H1 (cell line): ENCODE measurements around the gene MOB3B. TPM values are rescaled to one million over a fixed set of nuclear protein-coding genes. Genes with fewer than 3 reads are reported as not detected.

Source experiments
- CTCF ChIA-PET: fragments of 300-600 bp; sonication (Branson Sonifier 250); formaldehyde crosslinking; loops from one replicate; lab custom pipeline; 2021; ENCODE audit not compliant: partially characterized antibody; lab: Charles Lee
- POLR2A ChIA-PET: fragments of 300-600 bp; sonication (Branson Sonifier 250); formaldehyde crosslinking; loops from one replicate; lab custom pipeline; 2021; ENCODE audit warnings: inconsistent platforms; ENCODE audit not compliant: partially characterized antibody; lab: Charles Lee
- DNase-seq, 2 experiments: peaks; one replicate each; pipeline versions ENCODE4 v3.0.0 to v3.0.0-alpha.2; 2010 to 2022; ENCODE audit warnings: low spot score in 2 of 2, low read depth in 1 of 2, mixed read lengths in 1 of 2
- FAIRE-seq: peaks from 2 replicates; lab custom pipeline; 2011; peaks lifted over from hg19 to GRCh38; lab: Jason Lieb, UNC
- H2AFZ ChIP-seq: 2 replicates; pipeline ENCODE4 v1.8.1; 2012; ENCODE audit warnings: low read length, inconsistent platforms
- H2AK5ac ChIP-seq: 2 replicates; pipeline ENCODE4 v1.6.1; 2013; ENCODE audit warnings: low read depth, low read length
- H2BK120ac ChIP-seq: replicated peaks from 2 replicates; pipeline ENCODE3; 2013; ENCODE audit warnings: low read depth, low read length, inconsistent platforms
- H2BK12ac ChIP-seq: 2 replicates; pipeline ENCODE4 v1.6.1; 2013; ENCODE audit warnings: low read depth, low read length
- H2BK15ac ChIP-seq: 2 replicates; pipeline ENCODE4 v1.6.1; 2013; ENCODE audit warnings: low read length
- H2BK20ac ChIP-seq: 2 replicates; pipeline ENCODE4 v1.6.1; 2013; ENCODE audit warnings: low read length
- H2BK5ac ChIP-seq: 2 replicates; pipeline ENCODE4 v1.6.1; 2013; ENCODE audit warnings: low read depth, low read length
- H3K14ac ChIP-seq: 2 replicates; pipeline ENCODE4 v1.6.1; 2013; ENCODE audit warnings: inconsistent platforms; ENCODE audit not compliant: insufficient read length
- H3K18ac ChIP-seq: 2 replicates; pipeline ENCODE4 v1.6.1; 2013; ENCODE audit warnings: low read length; ENCODE audit errors: extremely low read depth
- H3K23ac ChIP-seq: 2 replicates; pipeline ENCODE4 v1.6.1; 2013; ENCODE audit warnings: inconsistent platforms; ENCODE audit not compliant: insufficient read length
- H3K23me2 ChIP-seq: 2 replicates; pipeline ENCODE4 v1.6.1; 2013; ENCODE audit warnings: low read depth, low read length
- H3K27ac ChIP-seq: 2 replicates; pipeline ENCODE4 v1.6.1; 2011; ENCODE audit warnings: low read depth, low read length, inconsistent platforms
- H3K27me3 ChIP-seq, 4 experiments: replicated peaks in 1 of 4; 1 replicate in 1 of 4; 2 replicates in 3 of 4; pipeline versions ENCODE4 v1.6.1 to v1.8.1; 2011 to 2013; ENCODE audit warnings: low read length in 3 of 4, mild to moderate bottlenecking in 3 of 4, inconsistent platforms in 2 of 4, mixed read lengths in 2 of 4, moderate library complexity in 1 of 4; ENCODE audit not compliant: control insufficient read depth in 3 of 4, insufficient read depth in 3 of 4; ENCODE audit errors: extremely low read depth in 1 of 4
- H3K36me3 ChIP-seq, 4 experiments: 2 replicates each; pipeline versions ENCODE4 v1.6.1 to v1.8.1; 2011 to 2013; ENCODE audit warnings: mild to moderate bottlenecking in 4 of 4, low read length in 3 of 4, moderate library complexity in 2 of 4, control low read depth in 1 of 4, inconsistent platforms in 1 of 4; ENCODE audit not compliant: insufficient read depth in 4 of 4, control insufficient read depth in 2 of 4
- H3K4ac ChIP-seq: replicated peaks from 2 replicates; pipeline ENCODE3; 2013; ENCODE audit warnings: low read length, low read depth, mixed read lengths, inconsistent platforms; ENCODE audit not compliant: insufficient read length
- H3K4me1 ChIP-seq, 4 experiments: replicated peaks in 1 of 4; 1 replicate in 1 of 4; 2 replicates in 3 of 4; pipeline versions ENCODE4 v1.6.1 to v1.8.1; 2011 to 2013; ENCODE audit warnings: low read length in 3 of 4, inconsistent platforms in 2 of 4, mixed read lengths in 1 of 4; ENCODE audit not compliant: insufficient read depth in 4 of 4, control insufficient read depth in 3 of 4
- H3K4me2 ChIP-seq, 2 experiments: 2 replicates each; pipeline versions ENCODE4 v1.6.1 to v1.8.1; 2011 to 2013; ENCODE audit warnings: low read depth in 2 of 2, low read length in 2 of 2, control low read depth in 1 of 2, inconsistent platforms in 1 of 2, mild to moderate bottlenecking in 1 of 2; ENCODE audit not compliant: insufficient read depth in 1 of 2
- H3K4me3 ChIP-seq, 4 experiments: fragments of 200-600, 300-600 bp in 1 of 4; sonication (generic), shearing (Covaris generic), sonication (Bioruptor Twin) in 1 of 4; 2 replicates each; pipeline versions ENCODE4 v1.5.1 to v1.8.1; 2011 to 2016; ENCODE audit warnings: low read length in 4 of 4, low read depth in 3 of 4, control low read depth in 2 of 4, inconsistent platforms in 2 of 4, mild to moderate bottlenecking in 2 of 4, mixed read lengths in 1 of 4, moderate library complexity in 1 of 4; ENCODE audit not compliant: insufficient read depth in 2 of 4; ENCODE audit errors: extremely low read depth in 1 of 4
- H3K56ac ChIP-seq: replicated peaks from 2 replicates; pipeline ENCODE3; 2013; ENCODE audit warnings: low read depth, mild to moderate bottlenecking, mixed read lengths, low read length, inconsistent platforms; ENCODE audit not compliant: insufficient read length
- H3K79me1 ChIP-seq: 2 replicates; pipeline ENCODE4 v1.6.1; 2013; ENCODE audit warnings: low read depth, low read length, control low read depth
- H3K79me2 ChIP-seq, 2 experiments: 2 replicates each; pipeline versions ENCODE4 v1.6.1 to v1.8.1; 2012 to 2013; ENCODE audit warnings: low read length in 2 of 2, mild to moderate bottlenecking in 2 of 2, inconsistent platforms in 1 of 2; ENCODE audit not compliant: insufficient read depth in 2 of 2, control insufficient read depth in 1 of 2
- H3K9ac ChIP-seq, 4 experiments: replicated peaks in 1 of 4; 1 replicate in 1 of 4; 2 replicates in 3 of 4; pipeline versions ENCODE4 v1.6.1 to v1.8.1; 2011 to 2013; ENCODE audit warnings: low read depth in 3 of 4, low read length in 3 of 4, control low read depth in 2 of 4, mild to moderate bottlenecking in 2 of 4, moderate library complexity in 2 of 4, inconsistent platforms in 1 of 4; ENCODE audit errors: extremely low read depth in 1 of 4
- H3K9me3 ChIP-seq, 2 experiments: 2 replicates each; pipeline versions ENCODE4 v1.6.1 to v1.8.1; 2012 to 2013; ENCODE audit warnings: mild to moderate bottlenecking in 2 of 2, moderate library complexity in 2 of 2, control low read depth in 1 of 2, inconsistent platforms in 1 of 2, low read depth in 1 of 2, low read length in 1 of 2, mixed read lengths in 1 of 2; ENCODE audit not compliant: insufficient read depth in 2 of 2
- H4K20me1 ChIP-seq, 2 experiments: replicated peaks in 1 of 2; 2 replicates each; pipeline versions ENCODE3 to v1.8.1; 2011 to 2013; ENCODE audit warnings: inconsistent platforms in 2 of 2, low read length in 2 of 2, mild to moderate bottlenecking in 1 of 2; ENCODE audit not compliant: insufficient read depth in 2 of 2, control insufficient read depth in 1 of 2
- H4K5ac ChIP-seq: 2 replicates; pipeline ENCODE4 v1.6.1; 2013; ENCODE audit warnings: low read length, low read depth, mixed read lengths, inconsistent platforms; ENCODE audit not compliant: insufficient read length
- H4K8ac ChIP-seq: 2 replicates; pipeline ENCODE4 v1.8.0; 2013; ENCODE audit warnings: mild to moderate bottlenecking, moderate library complexity, low read length, inconsistent platforms; ENCODE audit not compliant: insufficient read depth; ENCODE audit errors: extremely low read depth
- H4K91ac ChIP-seq: replicated peaks from 2 replicates; pipeline ENCODE3; 2013; ENCODE audit warnings: low read length, mixed read lengths, inconsistent platforms; ENCODE audit not compliant: insufficient read length
- ATF2 ChIP-seq: IDR thresholded peaks from 2 replicates; pipeline ENCODE4 v1.6.1; 2012; ENCODE audit warnings: low read length, inconsistent platforms
- CBX5 ChIP-seq: fragments of 300-800, 300-1000 bp; sonication (generic); IDR thresholded peaks from 2 replicates; pipeline ENCODE4 v1.7.1; 2016; ENCODE audit warnings: antibody characterized with exemption, low read length, low read depth
- CTBP2 ChIP-seq: IDR thresholded peaks from 2 replicates; pipeline ENCODE4 v1.7.0; 2011; ENCODE audit warnings: borderline replicate concordance, mild to moderate bottlenecking, moderate library complexity, mixed read lengths, low read length; ENCODE audit not compliant: insufficient read depth, insufficient read length
- GTF2F1 ChIP-seq: IDR thresholded peaks from 2 replicates; pipeline ENCODE4 v1.6.1; 2012; ENCODE audit warnings: low read depth, low read length, improper control_type of control experiment, borderline replicate concordance
- KDM1A ChIP-seq: fragments of 200-600, 300-600 bp; sonication (generic); IDR thresholded peaks from 2 replicates; pipeline ENCODE4 v1.7.1; 2016; ENCODE audit warnings: mild to moderate bottlenecking, low read length, borderline replicate concordance
- MAX ChIP-seq: IDR thresholded peaks from 2 replicates; pipeline ENCODE4 v1.6.1; 2012; ENCODE audit warnings: inconsistent platforms
- SAP30 ChIP-seq: fragments of 300-600 bp; sonication (generic); IDR thresholded peaks from 2 replicates; pipeline ENCODE4 v1.7.1; 2012; ENCODE audit warnings: low read length, moderate library complexity, mild to moderate bottlenecking, inconsistent platforms; ENCODE audit not compliant: insufficient read depth, insufficient replicate concordance
- SP1 ChIP-seq: IDR thresholded peaks from 2 replicates; pipeline ENCODE4 v1.6.1; 2011; ENCODE audit warnings: low read depth, low read length
- USF2 ChIP-seq: IDR thresholded peaks from 2 replicates; pipeline ENCODE4 v1.6.1; 2011; ENCODE audit warnings: low read length, improper control_type of control experiment
- YY1 ChIP-seq: IDR thresholded peaks from 2 replicates; pipeline ENCODE4 v1.6.1; 2011; ENCODE audit warnings: low read depth, mild to moderate bottlenecking, low read length
- WGBS, 2 experiments: shearing (Covaris generic) in 1 of 2; methylation state at CpG; one replicate each; pipeline versions ENCODE4 v1.1.6 to v1.1.7; 2013 to 2015; ENCODE audit warnings: low lambda C conversion rate in 2 of 2, mixed read lengths in 2 of 2, inconsistent platforms in 1 of 2, low coverage in 1 of 2, missing lambda C conversion rate in 1 of 2; ENCODE audit not compliant: insufficient replicate concordance in 2 of 2, insufficient coverage in 1 of 2, insufficient read length in 1 of 2; ENCODE audit errors: extremely low coverage in 1 of 2, missing lambda C conversion rate in 1 of 2; 5-methylcytosine and 5-hydroxymethylcytosine counted together
- polyA plus RNA-seq, 7 experiments: library from polyadenylated mRNA; depleted of rRNA in 3 of 7; stranded (reverse) in 5 of 7; unstranded in 2 of 7; fragments of >200 nt in 5 of 7; fragments of 200-250 nt in 2 of 7; gene quantifications; 1 replicate in 5 of 7; 2 replicates in 1 of 7; 4 replicates in 1 of 7; pipeline versions ENCODE4 v1.2.1 to v1.2.3, GENCODE V29; 2011 to 2013; ENCODE audit warnings: missing spikeins in 2 of 7, mixed read lengths in 2 of 7
- total RNA-seq: library from RNA; stranded (reverse); fragmentation: NEBNext Ultra II Directional; extraction: Animal tissue kit (Norgen Biotek cat#: 25700); gene quantifications from 2 replicates; pipeline ENCODE4 v1.2.1, GENCODE V29; 2021

Gene MOB3B
- total and polyA plus RNA-seq, 2 of the 8 experiments (the other 6 are each of a cell fraction or from before 2014, with no cell fraction given), result 12.7 to 16.1 TPM

- Histone ChIP-seq H3K27me3 (peaks cover 0 to 1% (median 0%) of the 10 kb centered on the region in 4 experiments; a peak in 1 of 7 replicates), H3K4me3 (no peak overlapping the region), H3K79me2 (0 out of 4 replicates have a peak, but pooled peaks cover 0 to 3% of the 10 kb centered on the region in 2 experiments), H2BK20ac (no peak overlapping the region), H3K79me1 (peaks cover 4% of the 10 kb centered on the region; the same call in 1 of the 2 replicates), H2BK5ac (no peak overlapping the region), H3K23ac (no peak overlapping the region), H2BK120ac (no peak overlapping the region), H3K4me1 (peaks cover 0 to 26% (median 15%) of the 10 kb centered on the region in 4 experiments), H4K20me1 (no peaks in the 10 kb centered on the region), H2AFZ (no peak overlapping the region), H3K36me3 (no peaks in the 10 kb centered on the region; a peak in 1 of 8 replicates), H3K56ac (no peak overlapping the region), H2BK15ac (0 out of 2 replicates have a peak overlapping the region, but pooled peaks have one; percentile 21), H3K4ac (no peak overlapping the region), H3K4me2 (no peak overlapping the region), H4K8ac (no peak overlapping the region), H4K5ac (no peak overlapping the region), H2AK5ac (no peak overlapping the region), H3K14ac (no peak overlapping the region), H3K18ac (no peak overlapping the region), H3K23me2 (no peaks in the 10 kb centered on the region), H3K9ac (no peak overlapping the region), H2BK12ac (no peak overlapping the region), H3K27ac (no peak overlapping the region), H3K9me3 (no peaks in the 10 kb centered on the region), H4K91ac (no peak overlapping the region)
- ChIA-PET POLR2A (interaction anchor here (0.5 kb wide), 1 partner anchor 343 kb away, joined by 4 read pairs; no protein-coding TSS in a partner anchor), CTCF (interaction anchor here (1.0 to 1.6 kb wide), 6 partner anchors 13 to 101 kb away, joined by 3 to 5 read pairs (median 3); partner anchors contain the start of gene MOB3B)
- FAIRE-seq (no peak), DNase-seq (no peak)
- WGBS, 2 experiments, result 90% methylated on average over 2 of the region's 2 CpGs; no CpG with 5 or more reads in 1 of the 2 experiments
- TF ChIP-seq YY1 (no peak), CBX5 (no peak), CTBP2 (no peak), SAP30 (no peak), ATF2 (no peak), SP1 (no peak), KDM1A (no peak), USF2 (no peak), GTF2F1 (no peak), MAX (no peak)
Measured at GRCh38 chr9:27429436-27429835, 100.2 kb downstream of the MOB3B start.
